Measurements from ENCODE around the gene CACNB1. TPM values are rescaled to one million over a fixed set of nuclear protein-coding genes. Genes with fewer than 3 reads are reported as not detected.

The CACNB1 gene
- total and polyA plus RNA-seq, 2 of the 13 experiments (the other 11 are each of a cell fraction or from before 2014, with no cell fraction given) = 0.75 to 1.5 TPM

DNA sequence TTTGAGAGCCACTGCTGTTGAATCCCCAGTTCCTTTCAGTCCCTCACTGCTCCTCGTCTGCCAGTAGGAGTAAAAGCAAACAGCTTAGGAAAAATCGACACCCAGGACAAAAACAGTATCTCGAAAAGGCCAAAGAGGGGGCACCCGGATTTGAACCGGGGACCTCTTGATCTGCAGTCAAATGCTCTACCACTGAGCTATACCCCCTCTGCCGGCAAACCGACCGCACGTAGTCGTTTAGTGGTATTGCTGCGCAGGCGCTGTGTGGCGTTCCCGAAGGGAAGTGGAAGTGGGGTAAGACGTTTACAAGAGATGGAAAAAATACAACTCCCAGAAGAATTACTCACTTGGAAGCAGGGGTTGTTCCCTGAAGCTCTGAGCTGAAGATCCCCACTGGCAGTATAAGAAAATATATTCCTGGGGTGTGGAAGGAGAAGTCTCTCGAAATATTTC is 43.8 kb downstream of the CACNB1 start (continued):
- TF ChIP-seq NR2F1 (CRISPR knock-in tag; IDR thresholded peaks at IDR 0.05) = peak in 1 of 2 experiments; percentile 27; a peak in 1 of 4 replicates
- TF ChIP-seq MTERF4 (CRISPR knock-in tag; IDR thresholded peaks at IDR 0.05) = peak; percentile 9; the same call in 1 of the 2 replicates
- no peak for TF ChIP-seq TBX3 (IDR thresholded peaks at IDR 0.05; ENCODE audit: borderline replicate concordance)
- no peak for TF ChIP-seq ZNF317 (CRISPR knock-in tag; IDR thresholded peaks at IDR 0.05)
- TF ChIP-seq ZNF30 (CRISPR knock-in tag; IDR thresholded peaks at IDR 0.05) = no peak
- TF ChIP-seq ZNF33A (CRISPR knock-in tag; IDR thresholded peaks at IDR 0.05; ENCODE audit: borderline replicate concordance) = 0 out of 2 replicates have a peak, but pooled peaks have one; percentile 76
- TF ChIP-seq ADNP (CRISPR knock-in tag; IDR thresholded peaks at IDR 0.05) = no peak
- no peak for TF ChIP-seq ZNF703 (CRISPR knock-in tag; IDR thresholded peaks at IDR 0.05; ENCODE audit: borderline replicate concordance)
- TF ChIP-seq CEBPZ (IDR thresholded peaks at IDR 0.05; ENCODE audit: low read length) = no peak
- no peak for TF ChIP-seq SRSF9 (IDR thresholded peaks at IDR 0.05; ENCODE audit: borderline replicate concordance, insufficient read depth, low read depth, low read length, poor library complexity, severe bottlenecking)
- no peak for TF ChIP-seq EZH2 (conservative IDR thresholded peaks at IDR 0.05; ENCODE audit: low read depth, low read length)
- TF ChIP-seq BRD4 (CRISPR knock-in tag; IDR thresholded peaks at IDR 0.05) = no peak
- TF ChIP-seq ZNF274 (CRISPR knock-in tag; IDR thresholded peaks at IDR 0.05) = no peak
- TF ChIP-seq TFDP2 (CRISPR knock-in tag; IDR thresholded peaks at IDR 0.05) = 0 out of 2 replicates have a peak, but pooled peaks have one; percentile 4
- TF ChIP-seq, protein P1, sequence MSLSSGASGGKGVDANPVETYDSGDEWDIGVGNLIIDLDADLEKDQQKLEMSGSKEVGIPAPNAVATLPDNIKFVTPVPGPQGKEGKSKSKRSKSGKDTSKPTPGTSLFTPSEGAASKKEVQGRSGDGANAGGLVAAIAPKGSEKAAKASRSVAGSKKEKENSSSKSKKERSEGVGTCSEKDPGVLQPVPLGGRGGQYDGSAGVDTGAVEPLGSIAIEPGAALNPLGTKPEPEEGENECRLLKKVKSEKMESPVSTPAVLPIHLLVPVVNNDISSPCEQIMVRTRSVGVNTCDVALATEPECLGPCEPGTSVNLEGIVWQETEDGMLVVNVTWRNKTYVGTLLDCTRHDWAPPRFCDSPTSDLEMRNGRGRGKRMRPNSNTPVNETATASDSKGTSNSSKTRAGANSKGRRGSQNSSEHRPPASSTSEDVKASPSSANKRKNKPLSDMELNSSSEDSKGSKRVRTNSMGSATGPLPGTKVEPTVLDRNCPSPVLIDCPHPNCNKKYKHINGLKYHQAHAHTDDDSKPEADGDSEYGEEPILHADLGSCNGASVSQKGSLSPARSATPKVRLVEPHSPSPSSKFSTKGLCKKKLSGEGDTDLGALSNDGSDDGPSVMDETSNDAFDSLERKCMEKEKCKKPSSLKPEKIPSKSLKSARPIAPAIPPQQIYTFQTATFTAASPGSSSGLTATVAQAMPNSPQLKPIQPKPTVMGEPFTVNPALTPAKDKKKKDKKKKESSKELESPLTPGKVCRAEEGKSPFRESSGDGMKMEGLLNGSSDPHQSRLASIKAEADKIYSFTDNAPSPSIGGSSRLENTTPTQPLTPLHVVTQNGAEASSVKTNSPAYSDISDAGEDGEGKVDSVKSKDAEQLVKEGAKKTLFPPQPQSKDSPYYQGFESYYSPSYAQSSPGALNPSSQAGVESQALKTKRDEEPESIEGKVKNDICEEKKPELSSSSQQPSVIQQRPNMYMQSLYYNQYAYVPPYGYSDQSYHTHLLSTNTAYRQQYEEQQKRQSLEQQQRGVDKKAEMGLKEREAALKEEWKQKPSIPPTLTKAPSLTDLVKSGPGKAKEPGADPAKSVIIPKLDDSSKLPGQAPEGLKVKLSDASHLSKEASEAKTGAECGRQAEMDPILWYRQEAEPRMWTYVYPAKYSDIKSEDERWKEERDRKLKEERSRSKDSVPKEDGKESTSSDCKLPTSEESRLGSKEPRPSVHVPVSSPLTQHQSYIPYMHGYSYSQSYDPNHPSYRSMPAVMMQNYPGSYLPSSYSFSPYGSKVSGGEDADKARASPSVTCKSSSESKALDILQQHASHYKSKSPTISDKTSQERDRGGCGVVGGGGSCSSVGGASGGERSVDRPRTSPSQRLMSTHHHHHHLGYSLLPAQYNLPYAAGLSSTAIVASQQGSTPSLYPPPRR (CRISPR knock-in tag; IDR thresholded peaks at IDR 0.05; ENCODE audit: borderline replicate concordance) = no peak
- TF ChIP-seq ZNF878 (CRISPR knock-in tag; IDR thresholded peaks at IDR 0.05) = no peak; the same call in 1 of the 2 replicates
- TF ChIP-seq ZNF570 (CRISPR knock-in tag; IDR thresholded peaks at IDR 0.05; ENCODE audit: borderline replicate concordance) = no peak
- peak; percentile 44; the same call in 1 of the 2 replicates for TF ChIP-seq ZNF766 (CRISPR knock-in tag; IDR thresholded peaks at IDR 0.05; ENCODE audit: borderline replicate concordance)
- TF ChIP-seq MED13 (CRISPR knock-in tag; IDR thresholded peaks at IDR 0.05) = peak; percentile 12; the same call in 1 of the 2 replicates
- no peak for TF ChIP-seq ZNF510 (CRISPR knock-in tag; IDR thresholded peaks at IDR 0.05; ENCODE audit: low read depth)
